ENCODE data around the gene IGLL5. TPM values are rescaled to one million over a fixed set of nuclear protein-coding genes. Genes with fewer than 3 reads are reported as not detected.

The IGLL5 gene
- total and polyA plus RNA-seq, 2 donors (not counting 1 experiment from before 2014, with no cell fraction given), result not detected

- Histone ChIP-seq H3K4me3 (replicated peaks in 1 of 4; ENCODE audit: control extremely low read depth in 1 of 4, insufficient read depth in 1 of 4, low read depth in 3 of 4, low read length in 4 of 4) (no peak overlapping the region), H2AFZ (ENCODE audit: low read length) (no peak overlapping the region), H3K4me2 (ENCODE audit: extremely low read depth, insufficient read depth, low read length) (no peak overlapping the region), H3K27ac (ENCODE audit: insufficient read depth, low read length) (no peak overlapping the region), H3K9ac (ENCODE audit: insufficient read depth, low read length) (no peak overlapping the region), H3K9me3 (ENCODE audit: control insufficient read depth, insufficient read depth, low read depth, low read length) (no peaks in the 10 kb centered on the region), H3K27me3 (ENCODE audit: control insufficient read depth, insufficient read depth, low read length) (no peaks in the 10 kb centered on the region), H3K36me3 (ENCODE audit: control insufficient read depth, insufficient read depth, low read length) (no peaks in the 10 kb centered on the region), H3K79me2 (ENCODE audit: control insufficient read depth, insufficient read depth, low read length) (no peaks in the 10 kb centered on the region), H3K4me1 (ENCODE audit: control insufficient read depth, extremely low read depth, insufficient read depth, low read length) (no peaks in the 10 kb centered on the region), H4K20me1 (ENCODE audit: control insufficient read depth, extremely low read depth, insufficient read depth, low read length) (no peaks in the 10 kb centered on the region)
- no peak for TF ChIP-seq EZH2 (IDR thresholded peaks at IDR 0.05; ENCODE audit: low read length, missing control alignments)
- TF ChIP-seq CTCF (conservative IDR thresholded peaks at IDR 0.05 in 1 of 2, IDR thresholded peaks at IDR 0.05 in 1 of 2; ENCODE audit: low read depth in 1 of 2, low read length in 2 of 2), result no peak
- DNase-seq (ENCODE audit: low read depth in 2 of 2), result no peak
Measured at GRCh38 chr22:22901578-22902218, 14.1 kb downstream of the IGLL5 start.

DNA sequence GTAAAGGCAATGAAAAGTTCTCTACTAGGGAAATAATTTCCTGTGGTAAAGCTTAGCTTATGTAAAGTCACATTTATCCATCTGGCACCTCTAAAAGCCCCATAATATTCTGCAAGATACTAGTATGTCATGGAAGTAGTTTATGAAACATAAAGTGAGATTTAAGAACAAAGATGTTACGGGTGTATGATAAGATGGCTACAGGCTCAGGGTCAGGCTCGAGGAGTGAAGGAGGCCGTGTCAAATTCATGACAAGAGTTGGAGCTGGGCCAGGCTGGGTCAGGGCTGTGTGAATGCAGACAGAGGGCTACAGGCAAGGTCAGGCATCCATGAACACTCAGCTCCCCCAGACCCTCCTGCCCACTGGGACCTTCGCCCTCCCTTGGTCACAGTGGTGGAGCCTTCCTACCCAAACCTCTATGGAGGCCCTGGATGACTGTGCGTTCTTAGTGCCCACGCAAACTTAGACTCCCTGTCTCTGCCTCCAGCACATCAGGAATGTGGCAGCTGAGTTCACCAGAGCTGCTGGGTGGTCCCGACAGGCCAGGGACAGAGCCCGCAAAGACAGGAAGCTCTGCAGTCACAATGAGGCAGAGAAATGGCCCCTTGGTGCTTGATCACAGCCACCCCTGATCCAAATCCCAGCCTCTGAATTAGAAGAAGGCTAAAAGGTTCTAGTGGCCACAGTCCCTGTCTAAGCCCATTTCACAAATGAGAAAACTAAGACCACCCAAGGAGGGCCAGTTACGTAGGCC, 14.8 kb downstream of the IGLL5 start:
- no peak overlapping the region for H3K27ac ChIP-seq (ENCODE audit: insufficient read depth, low read length)

More for the DNA sequence above, 14.8 kb downstream of the IGLL5 start:
- Histone ChIP-seq H3K4me1 (ENCODE audit: control insufficient read depth, extremely low read depth, insufficient read depth, low read length) (no peaks in the 10 kb centered on the region), H3K79me2 (ENCODE audit: control insufficient read depth, insufficient read depth, low read length) (no peaks in the 10 kb centered on the region), H3K27me3 (ENCODE audit: control insufficient read depth, insufficient read depth, low read length) (no peaks in the 10 kb centered on the region), H3K4me3 (replicated peaks in 1 of 4; ENCODE audit: control extremely low read depth in 1 of 4, insufficient read depth in 1 of 4, low read depth in 3 of 4, low read length in 4 of 4) (no peak overlapping the region), H2AFZ (ENCODE audit: low read length) (no peak overlapping the region), H4K20me1 (ENCODE audit: control insufficient read depth, extremely low read depth, insufficient read depth, low read length) (no peaks in the 10 kb centered on the region), H3K4me2 (ENCODE audit: extremely low read depth, insufficient read depth, low read length) (no peak overlapping the region), H3K9me3 (ENCODE audit: control insufficient read depth, insufficient read depth, low read depth, low read length) (no peaks in the 10 kb centered on the region), H3K36me3 (ENCODE audit: control insufficient read depth, insufficient read depth, low read length) (no peaks in the 10 kb centered on the region), H3K9ac (ENCODE audit: insufficient read depth, low read length) (no peak overlapping the region)
- TF ChIP-seq CTCF (conservative IDR thresholded peaks at IDR 0.05 in 1 of 2, IDR thresholded peaks at IDR 0.05 in 1 of 2; ENCODE audit: low read depth in 1 of 2, low read length in 2 of 2), result no peak
- no peak for TF ChIP-seq EZH2 (IDR thresholded peaks at IDR 0.05; ENCODE audit: low read length, missing control alignments)
- no peak for DNase-seq (ENCODE audit: low read depth in 2 of 2)

Measured in fibroblast of lung (primary cell).